HEK293T (cell line): ENCODE data around the gene ZHX3.

Experiments used
- ARNT ChIP-seq: fragments of 450-650 bp; IDR thresholded peaks from 2 replicates; pipeline ENCODE4 v1.6.1; 2017; ENCODE audit warnings: mild to moderate bottlenecking
- BHLHE40 ChIP-seq: fragments of 450-650 bp; IDR thresholded peaks from 2 replicates; pipeline ENCODE4 v1.6.1; 2016; ENCODE audit warnings: mild to moderate bottlenecking, moderate library complexity, borderline replicate concordance
- FOXA1 ChIP-seq: fragments of 450-650 bp; IDR thresholded peaks from 2 replicates; pipeline ENCODE4 v1.6.1; 2016; ENCODE audit warnings: mild to moderate bottlenecking
- FOXK2 ChIP-seq: fragments of 450-650 bp; IDR thresholded peaks from 2 replicates; pipeline ENCODE4 v1.6.1; 2016; ENCODE audit warnings: mild to moderate bottlenecking
- FOXM1 ChIP-seq: fragments of 450-650 bp; IDR thresholded peaks from 2 replicates; pipeline ENCODE4 v1.6.1; 2017; ENCODE audit warnings: mild to moderate bottlenecking, borderline replicate concordance
- HDGF ChIP-seq: fragments of 450-650 bp; IDR thresholded peaks from 2 replicates; pipeline ENCODE4 v1.6.1; 2017; ENCODE audit warnings: antibody characterized with exemption, borderline replicate concordance
- L3MBTL2 ChIP-seq: fragments of 450-650 bp; conservative IDR thresholded peaks from 2 replicates; pipeline ENCODE4 v1.6.1; 2016; ENCODE audit warnings: mild to moderate bottlenecking
- NFRKB ChIP-seq: fragments of 450-650 bp; IDR thresholded peaks from 2 replicates; pipeline ENCODE4 v1.6.1; 2016; ENCODE audit warnings: mild to moderate bottlenecking, moderate library complexity
- PKNOX1 ChIP-seq: fragments of 450-650 bp; IDR thresholded peaks from 2 replicates; pipeline ENCODE4 v1.6.1; 2016
- SP1 ChIP-seq: fragments of 450-650 bp; IDR thresholded peaks from 2 replicates; pipeline ENCODE4 v1.6.1; 2017
- TARDBP ChIP-seq: fragments of 450-650 bp; IDR thresholded peaks from 2 replicates; pipeline ENCODE4 v1.6.1; 2016
- ZNF384 ChIP-seq: fragments of 450-650 bp; IDR thresholded peaks from 2 replicates; pipeline ENCODE4 v1.6.1; 2016

GRCh38 chr20:41226426-41226825 lies 91.1 kb downstream of the ZHX3 start:
- TF ChIP-seq BHLHE40: no peak
- no peak for TF ChIP-seq L3MBTL2
- TF ChIP-seq TARDBP: no peak
- TF ChIP-seq SP1: no peak
- no peak for TF ChIP-seq ARNT
- no peak for TF ChIP-seq HDGF
- TF ChIP-seq ZNF384: no peak
- TF ChIP-seq FOXM1: no peak
- TF ChIP-seq NFRKB: no peak
- no peak for TF ChIP-seq FOXK2
- TF ChIP-seq PKNOX1: no peak
- TF ChIP-seq FOXA1: no peak
